Kasumi-1 (cell line): ENCODE results near the gene TMEM156.
A peak's percentile ranks its signal among the peaks of the same experiment; 100 is the strongest.

Experiments
- DNase-seq, 2 experiments: peaks; one replicate each; lab custom pipeline; 2025; lab: John Stamatoyannopoulos, UW

Gene TMEM156, protein sequence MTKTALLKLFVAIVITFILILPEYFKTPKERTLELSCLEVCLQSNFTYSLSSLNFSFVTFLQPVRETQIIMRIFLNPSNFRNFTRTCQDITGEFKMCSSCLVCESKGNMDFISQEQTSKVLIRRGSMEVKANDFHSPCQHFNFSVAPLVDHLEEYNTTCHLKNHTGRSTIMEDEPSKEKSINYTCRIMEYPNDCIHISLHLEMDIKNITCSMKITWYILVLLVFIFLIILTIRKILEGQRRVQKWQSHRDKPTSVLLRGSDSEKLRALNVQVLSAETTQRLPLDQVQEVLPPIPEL

DNA sequence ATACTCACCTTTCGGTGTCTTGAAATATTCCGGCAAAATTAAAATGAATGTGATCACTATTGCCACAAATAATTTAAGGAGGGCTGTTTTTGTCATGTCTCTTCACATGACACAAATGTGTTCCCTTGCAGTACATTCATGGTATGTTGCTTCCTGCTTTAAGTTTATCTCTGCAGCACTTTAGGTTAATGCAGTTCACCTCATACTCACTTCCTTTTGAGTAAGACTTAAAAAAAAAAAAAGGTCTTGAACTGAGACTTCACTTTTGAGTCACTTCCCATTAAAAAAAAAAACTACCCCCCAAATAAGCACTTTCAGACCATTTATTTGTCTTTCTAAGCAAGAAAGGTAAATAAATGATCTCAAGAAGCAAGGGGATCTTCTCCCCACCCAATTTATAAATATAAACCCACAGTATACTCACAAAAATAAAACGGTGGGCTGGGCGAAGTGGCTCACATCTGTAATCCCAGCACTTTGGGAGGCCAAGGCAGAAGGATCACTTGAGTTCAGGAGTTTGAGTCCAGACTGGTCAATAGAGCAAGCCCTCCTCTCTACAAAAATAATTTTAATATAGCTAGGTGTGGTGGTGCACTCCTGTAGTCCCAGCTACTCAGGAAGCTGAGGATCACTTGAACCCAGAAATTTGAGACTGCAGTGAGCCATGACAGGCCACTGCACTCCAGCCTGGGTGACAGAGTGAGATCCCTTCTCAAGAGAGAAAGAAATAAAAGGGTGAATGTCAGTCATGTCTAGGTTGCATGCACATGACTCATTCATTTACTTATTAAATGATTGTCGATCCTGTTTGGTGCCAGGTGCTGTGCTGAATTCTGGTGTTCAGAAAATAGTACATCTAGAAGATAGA is at the start of gene TMEM156:
TSS of gene TMEM156 (minus strand) at position 192 of the 868 bp plus-strand sequence. CDS start at position 96, 96 bp downstream.
- peak; percentile 47 to 71 for DNase-seq

- no peak for DNase-seq
These were observed 46.6 kb upstream of the TMEM156 start for GRCh38 chr4:39078829-39079228.

DNA sequence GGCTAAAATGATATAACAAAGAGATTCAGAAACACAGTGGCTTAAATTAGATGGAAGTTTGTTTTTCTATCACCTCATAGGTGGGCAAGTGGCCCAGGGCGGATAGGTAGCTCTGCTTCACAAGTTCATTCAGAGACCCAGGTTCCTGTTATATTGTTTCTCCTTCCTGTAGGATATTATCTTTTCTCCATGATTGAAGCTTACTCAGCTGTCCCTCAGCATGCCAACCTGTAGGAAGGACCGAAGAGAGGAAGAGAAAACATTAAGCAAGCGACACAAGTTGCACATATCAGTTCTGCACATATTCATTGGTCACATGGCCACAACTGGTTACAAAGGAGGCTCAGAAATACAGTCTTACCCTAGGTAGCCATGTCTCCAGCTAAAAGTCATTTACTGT is 36.7 kb upstream of the TMEM156 start:
- DNase-seq: no peak

GRCh38 chr4:39067451-39067850 is 35.2 kb upstream of the TMEM156 start:
- no peak for DNase-seq

DNA sequence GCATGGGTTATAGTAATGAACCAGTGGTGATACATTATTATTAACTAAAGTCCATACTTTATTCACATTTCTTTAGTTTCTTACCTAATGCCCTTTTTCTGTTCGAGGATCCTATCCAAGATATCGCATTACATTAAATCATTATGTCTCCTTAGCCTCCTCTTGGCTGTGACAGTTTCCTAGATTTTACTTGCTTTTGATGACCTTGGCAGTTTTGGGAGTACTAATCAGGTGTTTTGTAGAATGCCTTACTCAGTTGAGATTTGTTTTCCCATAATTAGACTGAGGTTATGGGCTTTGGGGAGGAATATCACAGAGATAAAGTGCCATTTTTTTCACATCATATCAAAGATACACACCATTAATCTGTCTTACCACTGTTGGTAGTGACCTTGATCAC is 34.8 kb upstream of the TMEM156 start:
- no peak for DNase-seq

DNA sequence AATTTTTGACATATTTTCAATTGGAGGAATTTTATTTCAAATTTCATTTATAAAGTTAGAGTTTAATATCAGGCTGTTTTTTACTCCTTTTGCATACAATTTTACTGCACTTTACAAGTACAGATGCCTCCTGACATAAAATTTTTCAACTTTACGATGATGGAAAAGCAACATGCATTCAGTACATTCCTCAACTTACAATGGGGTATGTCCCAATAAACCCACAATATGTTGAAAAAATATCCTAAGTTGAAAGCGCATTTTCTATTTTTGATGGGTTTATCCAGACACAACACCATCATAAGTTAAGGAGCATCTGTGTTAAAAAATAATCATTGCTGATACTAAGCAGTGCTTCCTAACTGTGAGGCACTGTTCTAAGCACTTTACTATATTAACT is 34.2 kb upstream of the TMEM156 start:
- no peak for DNase-seq

DNA sequence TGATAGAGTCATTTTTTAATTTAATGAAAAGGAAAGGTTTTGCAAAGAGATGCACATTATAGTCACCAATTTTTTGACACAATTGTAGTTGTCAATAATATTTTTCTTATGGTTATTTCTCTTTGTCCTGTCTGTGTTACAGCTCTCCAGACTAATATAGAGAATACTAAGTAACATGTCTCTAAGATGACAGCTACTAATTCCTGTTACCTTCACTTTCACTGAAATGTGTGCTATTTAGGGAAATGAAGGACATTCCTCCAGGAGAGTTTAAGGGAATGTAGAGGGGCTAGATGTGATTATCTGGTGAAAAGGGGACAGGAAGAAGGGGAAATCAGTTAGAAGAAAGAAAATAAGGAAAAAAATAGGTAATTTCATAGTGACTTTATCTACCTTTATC is 31.2 kb upstream of the TMEM156 start:
- DNase-seq: no peak

GRCh38 chr4:39062770-39063097 is 30.5 kb upstream of the TMEM156 start:
- no peak for DNase-seq

DNA sequence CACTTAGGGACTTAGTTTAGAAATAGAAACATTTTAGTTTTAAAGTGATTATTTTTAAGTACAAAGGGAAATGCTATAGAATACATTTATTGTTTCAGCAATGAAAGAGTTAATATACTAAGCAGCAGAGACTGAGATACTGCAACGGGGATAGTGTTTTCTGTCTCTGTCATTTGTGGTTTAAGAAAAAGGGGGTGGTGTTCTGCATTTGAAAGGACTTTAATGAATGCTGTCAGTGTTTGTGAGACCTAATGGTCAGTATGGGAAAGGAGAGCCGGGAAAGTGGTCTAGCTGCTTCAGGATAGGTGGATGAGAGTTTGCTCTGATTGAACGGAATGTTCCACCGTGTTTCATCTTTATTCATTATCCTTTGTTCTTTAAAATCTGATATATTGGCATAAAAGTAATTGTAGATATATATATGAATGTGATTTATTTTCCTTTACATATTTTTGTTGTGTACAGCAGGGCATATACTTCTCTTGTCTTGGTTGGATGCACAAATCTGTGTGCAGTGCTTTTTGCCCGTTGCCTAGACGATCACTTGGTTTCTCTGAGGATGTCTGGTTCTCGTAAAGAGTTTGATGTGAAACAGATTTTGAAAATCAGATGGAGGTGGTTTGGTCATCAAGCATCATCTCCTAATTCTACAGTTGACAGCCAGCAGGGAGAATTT is 30.0 kb upstream of the TMEM156 start, which contains the start of gene KLHL5:
TSS of gene KLHL5 (plus strand) at position 139 of the 676 bp plus-strand sequence. CDS start at position 560, 421 bp downstream.
- DNase-seq: no peak

DNA sequence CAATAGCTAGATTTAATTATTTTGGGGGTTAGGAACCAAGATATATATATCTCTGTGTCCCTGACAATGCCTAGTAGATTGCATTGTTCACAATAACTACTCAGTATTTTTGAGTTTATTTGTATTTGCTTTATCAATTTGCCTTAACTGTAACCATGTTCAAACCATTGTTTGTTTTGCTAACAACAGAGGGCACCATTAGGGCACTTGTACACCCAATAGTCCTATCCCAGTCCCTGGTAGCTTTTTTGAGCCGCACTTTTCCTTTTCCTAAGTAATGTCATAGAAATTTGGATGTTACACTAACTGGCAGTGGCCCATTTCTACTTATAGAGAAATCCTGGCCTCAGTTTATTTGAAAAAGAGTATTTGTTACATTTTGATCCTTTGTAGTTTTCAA is 29.2 kb upstream of the TMEM156 start:
- DNase-seq: no peak

GRCh38 chr4:39056023-39056422 is 23.8 kb upstream of the TMEM156 start:
- DNase-seq: no peak

DNA sequence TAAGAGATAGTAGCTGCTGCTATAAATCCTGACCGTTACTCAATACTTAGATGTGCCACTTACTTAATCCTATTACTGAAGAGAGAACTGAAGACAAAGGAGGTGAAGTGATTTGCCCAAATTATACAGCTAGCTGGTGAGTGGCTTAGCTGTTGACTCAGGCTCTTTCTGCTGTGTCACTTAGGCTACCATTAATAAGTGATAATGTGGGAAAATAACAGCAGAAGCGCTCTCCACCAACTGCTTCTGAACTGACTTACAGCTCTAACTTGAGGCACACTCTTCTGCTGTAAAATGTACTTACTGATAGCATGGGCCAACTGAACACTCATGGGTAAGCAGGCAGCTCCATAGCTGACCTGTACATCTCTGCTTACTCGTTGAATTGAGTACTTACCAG is 22.3 kb upstream of the TMEM156 start:
- no peak for DNase-seq

DNA sequence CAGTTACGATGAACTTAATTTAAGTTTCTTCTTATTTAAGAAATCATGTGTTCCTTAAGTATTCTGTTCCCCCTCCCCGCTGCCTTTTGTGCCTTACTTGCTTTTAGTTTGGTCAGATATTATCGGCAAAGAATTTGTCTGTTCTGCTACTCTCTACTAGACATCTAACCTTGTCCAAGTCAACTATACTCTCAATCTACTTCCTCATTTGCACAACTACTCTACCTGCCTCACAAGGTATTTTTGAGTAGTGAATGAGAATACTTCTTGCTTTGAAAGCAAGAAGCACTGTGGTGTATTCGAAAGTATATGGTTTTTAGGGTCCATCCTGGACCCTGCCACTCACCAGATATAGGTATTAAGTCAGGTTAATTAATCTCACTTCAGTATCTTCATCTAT is 21.8 kb upstream of the TMEM156 start:
- DNase-seq: no peak

DNA sequence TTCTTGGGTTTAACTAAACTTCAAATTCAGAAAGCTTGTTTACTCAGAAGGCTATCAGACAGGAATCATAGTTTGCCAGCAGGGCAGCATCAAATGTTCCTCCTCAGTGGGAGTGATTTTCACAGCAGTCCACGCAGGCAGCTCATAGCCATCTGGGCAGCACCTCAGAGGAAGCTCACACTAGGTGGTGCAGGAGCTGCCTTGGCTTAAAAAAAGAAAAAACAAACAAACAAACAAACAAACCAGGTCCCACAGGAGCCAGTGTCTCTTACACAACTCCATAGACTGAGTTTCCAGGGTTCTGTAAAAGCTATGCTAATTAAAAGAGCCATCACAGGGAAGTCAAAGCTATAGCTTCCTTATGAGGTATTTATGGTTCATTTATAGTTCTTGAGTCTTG is 19.3 kb upstream of the TMEM156 start:
- DNase-seq: no peak

- DNase-seq: no peak
These were observed 18.4 kb upstream of the TMEM156 start for GRCh38 chr4:39050590-39050989.

GRCh38 chr4:39048311-39048710 is 16.1 kb upstream of the TMEM156 start:
- no peak for DNase-seq

GRCh38 chr4:39047681-39048080 is 15.5 kb upstream of the TMEM156 start:
- no peak for DNase-seq

DNA sequence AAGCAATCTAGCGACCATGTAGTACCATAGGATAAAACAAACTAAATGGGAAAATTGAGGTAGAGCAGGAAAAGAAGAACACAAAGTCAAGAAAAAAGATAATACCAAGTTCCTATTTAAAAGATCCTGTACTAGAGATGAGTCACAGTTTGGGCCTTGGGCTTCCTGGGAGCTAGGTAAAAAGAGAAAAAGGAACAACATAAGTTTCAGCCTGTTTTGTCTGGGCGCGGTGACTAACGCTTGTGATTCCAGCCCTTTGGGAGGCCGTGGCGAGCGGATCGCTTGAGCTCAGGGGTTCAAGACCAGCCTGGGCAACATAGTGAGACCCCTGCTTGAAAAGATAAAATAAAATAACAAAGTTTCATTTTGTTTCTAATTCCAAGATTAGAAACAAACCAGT is 14.0 kb upstream of the TMEM156 start:
- DNase-seq: peak; percentile 50 to 60

DNA sequence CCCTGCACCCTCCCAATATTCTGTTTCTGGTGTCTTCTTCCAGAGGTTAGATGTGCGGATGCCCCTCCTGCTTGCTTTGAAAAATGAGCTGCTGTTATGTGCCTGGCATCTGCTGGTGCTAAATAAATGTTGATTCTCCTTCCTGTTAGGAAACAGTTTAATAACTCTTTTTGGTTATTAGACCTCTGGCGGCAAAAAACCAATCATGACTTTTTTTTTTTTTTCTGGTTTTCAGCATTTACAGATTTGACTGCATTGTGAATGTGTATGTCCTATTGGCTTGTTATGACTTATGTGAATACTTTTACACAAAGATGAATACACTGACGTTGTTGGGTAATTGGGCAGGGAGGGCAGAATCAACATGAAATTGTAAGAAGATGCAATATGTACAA is 13.6 kb upstream of the TMEM156 start:
- peak; percentile 30 to 60 for DNase-seq

DNA sequence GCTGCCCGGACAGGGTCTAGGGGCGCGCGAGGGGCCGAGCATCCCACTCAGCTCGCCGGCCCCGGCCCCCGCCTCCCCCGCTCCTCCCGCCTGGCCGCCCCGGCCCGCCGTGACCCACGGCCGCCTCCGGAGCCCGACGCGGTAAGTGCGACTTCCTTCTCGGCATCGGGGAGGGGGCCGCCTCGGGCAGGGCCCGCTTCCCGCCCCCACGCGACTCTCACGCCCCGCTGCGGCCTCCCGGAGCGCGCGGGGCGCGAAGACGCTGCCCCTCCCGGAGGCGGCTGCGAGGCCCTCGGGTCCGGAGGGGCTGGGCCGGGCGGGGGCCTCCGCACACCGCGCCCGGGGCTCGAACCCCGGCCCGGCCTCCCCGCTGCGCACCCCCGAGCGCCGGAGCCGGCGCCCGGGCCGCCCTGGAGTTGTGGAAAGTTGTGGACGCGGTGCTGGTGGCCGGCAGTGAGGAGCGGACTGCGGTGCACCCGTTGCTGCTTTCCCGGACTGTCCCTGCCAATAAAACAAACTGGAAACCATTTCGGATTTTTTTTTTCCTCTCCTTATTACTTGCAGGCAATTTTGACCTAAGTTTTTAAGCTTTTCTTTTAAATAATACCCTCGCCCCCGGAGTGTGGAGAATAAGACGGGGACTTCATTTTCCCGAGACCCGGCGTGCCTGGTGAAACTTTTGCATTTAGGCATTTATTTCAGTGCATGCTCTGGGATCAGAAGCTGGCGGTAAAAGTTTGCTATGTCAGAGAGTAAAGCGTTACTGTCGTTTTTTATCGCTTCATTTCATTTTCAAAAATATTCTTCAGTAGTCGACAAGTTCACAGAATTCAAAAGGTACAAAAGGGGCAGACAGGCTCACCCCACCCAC is 13.0 kb upstream of the TMEM156 start:
- DNase-seq: peak; percentile 31 to 55

DNA sequence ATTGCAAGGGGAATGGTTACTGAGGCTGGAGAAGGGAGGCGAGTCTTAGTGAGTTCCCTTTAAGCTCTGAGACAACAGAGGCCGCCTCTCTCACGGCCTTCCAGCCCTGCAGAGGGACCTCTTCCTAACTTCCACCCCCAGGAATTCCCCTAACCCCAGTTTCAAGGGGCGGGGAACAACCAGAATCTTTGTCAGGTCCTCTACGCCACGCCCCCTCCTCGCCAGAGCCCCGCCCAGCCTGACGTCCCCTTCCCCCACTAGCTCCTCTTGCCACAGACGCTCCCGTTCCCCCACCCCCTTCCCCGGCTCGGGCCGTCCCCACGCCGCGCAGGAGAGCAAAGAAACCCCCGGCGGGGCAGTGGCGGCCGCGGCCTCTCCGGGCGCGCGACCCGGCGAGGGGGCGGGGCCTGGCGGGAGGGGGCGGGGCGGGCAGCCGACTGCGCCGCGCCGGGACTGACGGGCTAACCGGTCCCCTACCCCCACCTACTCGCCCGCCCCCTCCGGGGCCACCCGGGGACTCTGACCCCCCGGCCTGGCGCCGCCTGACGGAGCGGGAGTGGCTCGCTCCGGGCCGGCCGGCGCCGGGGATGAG is 12.3 kb upstream of the TMEM156 start:
- DNase-seq: peak; percentile 82 to 85
